Prostate gland (tissue), 2 donors: ENCODE results near the gene AGTRAP.

ENCODE experiments used
- CTCF ChIP-seq, 4 experiments: fragments of 200-600 bp in 2 of 4; fragments of 450-650 bp in 2 of 4; sonication (generic) in 2 of 4; IDR thresholded peaks; 1 replicate in 3 of 4; 2 replicates in 1 of 4; pipeline ENCODE4 v1.5.1; 2016 to 2019; ENCODE audit warnings: antibody characterized with exemption in 4 of 4, mild to moderate bottlenecking in 2 of 4, moderate library complexity in 2 of 4
- POLR2A ChIP-seq: fragments of 450-650 bp; IDR thresholded peaks from one replicate; pipeline ENCODE4 v1.6.1; 2016; ENCODE audit warnings: antibody characterized with exemption, mild to moderate bottlenecking
- POLR2AphosphoS5 ChIP-seq: sonication (generic); formaldehyde crosslinking; IDR thresholded peaks from one replicate; pipeline ENCODE4 v1.6.1; 2017; ENCODE audit warnings: antibody characterized with exemption

GRCh38 chr1:11787804-11788436 lies 52.0 kb downstream of the AGTRAP start:
- TF ChIP-seq CTCF (IDR thresholded peaks at IDR 0.05) (no peak), POLR2AphosphoS5 (no peak), POLR2A (no peak)
